ENCODE data around the gene GPC5. TPM values are rescaled to one million over a fixed set of nuclear protein-coding genes. Genes with fewer than 3 reads are reported as not detected.

Gene GPC5
- total and polyA plus RNA-seq, 9 of the 15 experiments (the other 6 are each of a cell fraction or from before 2014, with no cell fraction given): 0.18 to 0.27 TPM; not detected in 7

DNA sequence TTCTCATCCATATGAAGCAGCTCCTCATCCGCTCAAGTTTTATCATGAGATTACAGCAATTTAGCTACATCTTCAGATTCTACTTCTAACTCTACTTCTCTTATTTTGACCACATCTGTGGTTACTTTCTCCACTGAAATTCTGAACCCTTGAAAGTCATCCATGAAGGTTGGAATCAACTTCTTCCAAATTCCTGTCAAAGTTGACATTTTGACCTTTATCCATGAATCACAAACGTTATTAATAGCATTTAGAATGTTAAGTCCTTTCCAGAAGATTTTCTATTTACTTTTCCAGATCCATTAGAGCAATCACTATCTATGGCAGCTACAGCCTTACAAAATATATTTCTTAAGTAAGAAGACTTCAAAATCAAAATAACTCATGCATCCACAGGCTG, 1406.5 kb downstream of the GPC5 start (continued):
- TF ChIP-seq, protein P1, sequence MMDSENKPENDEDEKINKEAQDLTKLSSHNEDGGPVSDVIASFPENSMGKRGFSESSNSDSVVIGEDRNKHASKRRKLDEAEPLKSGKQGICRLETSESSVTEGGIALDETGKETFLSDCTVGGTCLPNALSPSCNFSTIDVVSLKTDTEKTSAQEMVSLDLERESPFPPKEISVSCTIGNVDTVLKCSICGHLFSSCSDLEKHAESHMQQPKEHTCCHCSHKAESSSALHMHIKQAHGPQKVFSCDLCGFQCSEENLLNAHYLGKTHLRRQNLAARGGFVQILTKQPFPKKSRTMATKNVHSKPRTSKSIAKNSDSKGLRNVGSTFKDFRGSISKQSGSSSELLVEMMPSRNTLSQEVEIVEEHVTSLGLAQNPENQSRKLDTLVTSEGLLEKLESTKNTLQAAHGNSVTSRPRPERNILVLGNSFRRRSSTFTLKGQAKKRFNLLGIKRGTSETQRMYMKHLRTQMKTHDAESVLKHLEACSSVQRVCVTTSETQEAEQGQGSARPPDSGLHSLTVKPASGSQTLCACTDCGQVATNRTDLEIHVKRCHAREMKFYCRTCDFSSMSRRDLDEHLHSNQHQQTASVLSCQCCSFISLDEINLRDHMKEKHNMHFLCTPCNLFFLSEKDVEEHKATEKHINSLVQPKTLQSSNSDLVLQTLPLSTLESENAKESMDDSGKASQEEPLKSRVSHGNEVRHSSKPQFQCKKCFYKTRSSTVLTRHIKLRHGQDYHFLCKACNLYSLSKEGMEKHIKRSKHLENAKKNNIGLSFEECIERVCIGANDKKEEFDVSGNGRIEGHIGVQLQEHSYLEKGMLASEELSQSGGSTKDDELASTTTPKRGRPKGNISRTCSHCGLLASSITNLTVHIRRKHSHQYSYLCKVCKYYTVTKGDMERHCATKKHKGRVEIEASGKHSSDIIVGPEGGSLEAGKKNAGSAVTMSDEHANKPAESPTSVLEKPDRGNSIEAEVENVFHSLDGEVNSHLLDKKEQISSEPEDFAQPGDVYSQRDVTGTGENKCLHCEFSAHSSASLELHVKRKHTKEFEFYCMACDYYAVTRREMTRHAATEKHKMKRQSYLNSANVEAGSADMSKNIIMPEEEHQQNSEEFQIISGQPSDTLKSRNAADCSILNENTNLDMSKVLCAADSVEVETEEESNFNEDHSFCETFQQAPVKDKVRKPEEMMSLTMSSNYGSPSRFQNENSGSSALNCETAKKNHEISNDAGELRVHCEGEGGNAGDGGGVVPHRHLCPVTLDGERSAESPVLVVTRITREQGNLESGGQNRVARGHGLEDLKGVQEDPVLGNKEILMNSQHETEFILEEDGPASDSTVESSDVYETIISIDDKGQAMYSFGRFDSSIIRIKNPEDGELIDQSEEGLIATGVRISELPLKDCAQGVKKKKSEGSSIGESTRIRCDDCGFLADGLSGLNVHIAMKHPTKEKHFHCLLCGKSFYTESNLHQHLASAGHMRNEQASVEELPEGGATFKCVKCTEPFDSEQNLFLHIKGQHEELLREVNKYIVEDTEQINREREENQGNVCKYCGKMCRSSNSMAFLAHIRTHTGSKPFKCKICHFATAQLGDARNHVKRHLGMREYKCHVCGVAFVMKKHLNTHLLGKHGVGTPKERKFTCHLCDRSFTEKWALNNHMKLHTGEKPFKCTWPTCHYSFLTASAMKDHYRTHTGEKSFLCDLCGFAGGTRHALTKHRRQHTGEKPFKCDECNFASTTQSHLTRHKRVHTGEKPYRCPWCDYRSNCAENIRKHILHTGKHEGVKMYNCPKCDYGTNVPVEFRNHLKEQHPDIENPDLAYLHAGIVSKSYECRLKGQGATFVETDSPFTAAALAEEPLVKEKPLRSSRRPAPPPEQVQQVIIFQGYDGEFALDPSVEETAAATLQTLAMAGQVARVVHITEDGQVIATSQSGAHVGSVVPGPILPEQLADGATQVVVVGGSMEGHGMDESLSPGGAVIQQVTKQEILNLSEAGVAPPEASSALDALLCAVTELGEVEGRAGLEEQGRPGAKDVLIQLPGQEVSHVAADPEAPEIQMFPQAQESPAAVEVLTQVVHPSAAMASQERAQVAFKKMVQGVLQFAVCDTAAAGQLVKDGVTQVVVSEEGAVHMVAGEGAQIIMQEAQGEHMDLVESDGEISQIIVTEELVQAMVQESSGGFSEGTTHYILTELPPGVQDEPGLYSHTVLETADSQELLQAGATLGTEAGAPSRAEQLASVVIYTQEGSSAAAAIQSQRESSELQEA (IDR thresholded peaks at IDR 0.05; ENCODE audit: low read depth): no peak
- TF ChIP-seq RB1 (IDR thresholded peaks at IDR 0.05; ENCODE audit: low read depth) (no peak), ZNF3 (CRISPR knock-in tag; IDR thresholded peaks at IDR 0.05) (no peak), MCM5 (IDR thresholded peaks at IDR 0.05; ENCODE audit: low read depth) (no peak), ETV5 (CRISPR knock-in tag; IDR thresholded peaks at IDR 0.05; ENCODE audit: low read depth) (no peak), DPF2 (IDR thresholded peaks at IDR 0.05) (no peak), CC2D1A (IDR thresholded peaks at IDR 0.05) (no peak), MYNN (IDR thresholded peaks at IDR 0.05) (no peak), MYNN (CRISPR knock-in tag; IDR thresholded peaks at IDR 0.05) (no peak)
- TF ChIP-seq, protein P2, sequence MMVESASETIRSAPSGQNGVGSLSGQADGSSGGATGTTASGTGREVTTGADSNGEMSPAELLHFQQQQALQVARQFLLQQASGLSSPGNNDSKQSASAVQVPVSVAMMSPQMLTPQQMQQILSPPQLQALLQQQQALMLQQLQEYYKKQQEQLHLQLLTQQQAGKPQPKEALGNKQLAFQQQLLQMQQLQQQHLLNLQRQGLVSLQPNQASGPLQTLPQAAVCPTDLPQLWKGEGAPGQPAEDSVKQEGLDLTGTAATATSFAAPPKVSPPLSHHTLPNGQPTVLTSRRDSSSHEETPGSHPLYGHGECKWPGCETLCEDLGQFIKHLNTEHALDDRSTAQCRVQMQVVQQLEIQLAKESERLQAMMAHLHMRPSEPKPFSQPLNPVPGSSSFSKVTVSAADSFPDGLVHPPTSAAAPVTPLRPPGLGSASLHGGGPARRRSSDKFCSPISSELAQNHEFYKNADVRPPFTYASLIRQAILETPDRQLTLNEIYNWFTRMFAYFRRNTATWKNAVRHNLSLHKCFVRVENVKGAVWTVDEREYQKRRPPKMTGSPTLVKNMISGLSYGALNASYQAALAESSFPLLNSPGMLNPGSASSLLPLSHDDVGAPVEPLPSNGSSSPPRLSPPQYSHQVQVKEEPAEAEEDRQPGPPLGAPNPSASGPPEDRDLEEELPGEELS (CRISPR knock-in tag; IDR thresholded peaks at IDR 0.05; ENCODE audit: borderline replicate concordance): no peak
- TF ChIP-seq, protein P3, sequence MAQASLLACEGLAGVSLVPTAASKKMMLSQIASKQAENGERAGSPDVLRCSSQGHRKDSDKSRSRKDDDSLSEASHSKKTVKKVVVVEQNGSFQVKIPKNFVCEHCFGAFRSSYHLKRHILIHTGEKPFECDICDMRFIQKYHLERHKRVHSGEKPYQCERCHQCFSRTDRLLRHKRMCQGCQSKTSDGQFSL (CRISPR knock-in tag; IDR thresholded peaks at IDR 0.05): no peak
- TF ChIP-seq, protein P3 (tag; IDR thresholded peaks at IDR 0.05): no peak
